SU-DHL-6 (cell line): ENCODE measurements around the gene SLC35A3.

Experiments used
- EZH2phosphoT487 ChIP-seq: fragments of 200-600 bp; sonication (generic), shearing (Covaris generic); conservative IDR thresholded peaks from 2 replicates; pipeline ENCODE4 v1.6.1; 2018; ENCODE audit warnings: mild to moderate bottlenecking, antibody characterized with exemption, low read length, moderate library complexity, mixed read lengths
- TF ChIP-seq, protein P1 (sequence below): fragments of 200-600 bp; sonication (generic); IDR thresholded peaks from one replicate; pipeline ENCODE4 v1.5.1; 2017; ENCODE audit warnings: antibody characterized with exemption, mild to moderate bottlenecking, low read length, moderate library complexity; ENCODE audit not compliant: insufficient read depth, poor library complexity, severe bottlenecking

DNA sequence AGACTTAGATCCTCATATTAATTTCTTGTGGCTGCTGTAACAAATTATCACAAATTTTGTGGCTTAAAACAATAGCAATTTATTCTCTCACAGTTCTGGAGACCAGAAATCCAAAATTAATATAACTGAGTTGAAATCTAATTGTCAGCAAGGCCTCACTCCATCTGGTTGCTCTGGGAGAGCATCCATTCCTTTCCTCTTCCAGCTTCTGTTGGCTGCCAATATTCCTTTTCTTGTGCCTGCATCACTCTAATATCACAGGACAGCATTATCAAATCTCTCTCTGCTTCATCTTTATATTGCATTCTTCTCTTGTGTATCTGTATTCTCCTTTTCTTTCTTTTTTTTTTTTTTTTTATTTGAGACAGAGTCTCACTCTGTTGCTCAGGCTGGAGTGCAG is 9.3 kb downstream of the SLC35A3 start:
- TF ChIP-seq, protein P1, sequence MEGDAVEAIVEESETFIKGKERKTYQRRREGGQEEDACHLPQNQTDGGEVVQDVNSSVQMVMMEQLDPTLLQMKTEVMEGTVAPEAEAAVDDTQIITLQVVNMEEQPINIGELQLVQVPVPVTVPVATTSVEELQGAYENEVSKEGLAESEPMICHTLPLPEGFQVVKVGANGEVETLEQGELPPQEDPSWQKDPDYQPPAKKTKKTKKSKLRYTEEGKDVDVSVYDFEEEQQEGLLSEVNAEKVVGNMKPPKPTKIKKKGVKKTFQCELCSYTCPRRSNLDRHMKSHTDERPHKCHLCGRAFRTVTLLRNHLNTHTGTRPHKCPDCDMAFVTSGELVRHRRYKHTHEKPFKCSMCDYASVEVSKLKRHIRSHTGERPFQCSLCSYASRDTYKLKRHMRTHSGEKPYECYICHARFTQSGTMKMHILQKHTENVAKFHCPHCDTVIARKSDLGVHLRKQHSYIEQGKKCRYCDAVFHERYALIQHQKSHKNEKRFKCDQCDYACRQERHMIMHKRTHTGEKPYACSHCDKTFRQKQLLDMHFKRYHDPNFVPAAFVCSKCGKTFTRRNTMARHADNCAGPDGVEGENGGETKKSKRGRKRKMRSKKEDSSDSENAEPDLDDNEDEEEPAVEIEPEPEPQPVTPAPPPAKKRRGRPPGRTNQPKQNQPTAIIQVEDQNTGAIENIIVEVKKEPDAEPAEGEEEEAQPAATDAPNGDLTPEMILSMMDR, result no peak
- TF ChIP-seq EZH2phosphoT487, result no peak
